Skeletal muscle satellite cell (primary cell): ENCODE measurements around the gene EIF4E1B.

Source experiments
- H3K27me3 ChIP-seq: 2 replicates; pipeline ENCODE4 v1.7.0; 2013; ENCODE audit warnings: low read length; ENCODE audit not compliant: control insufficient read depth, insufficient read depth
- H3K36me3 ChIP-seq: 2 replicates; pipeline ENCODE4 v1.7.0; 2013; ENCODE audit warnings: mild to moderate bottlenecking, control low read depth, low read length; ENCODE audit not compliant: insufficient read depth
- H3K4me1 ChIP-seq: 2 replicates; pipeline ENCODE4 v1.7.0; 2013; ENCODE audit warnings: low read length; ENCODE audit not compliant: control insufficient read depth, insufficient read depth
- H3K4me2 ChIP-seq: 2 replicates; pipeline ENCODE4 v1.7.0; 2013; ENCODE audit warnings: mild to moderate bottlenecking, low read length
- H3K4me3 ChIP-seq: 2 replicates; pipeline ENCODE4 v1.7.0; 2013; ENCODE audit warnings: low read length
- H3K9ac ChIP-seq: 2 replicates; pipeline ENCODE4 v1.7.0; 2013; ENCODE audit warnings: mild to moderate bottlenecking, low read depth, low read length, moderate library complexity
- H3K9me3 ChIP-seq: replicated peaks from 2 replicates; pipeline ENCODE4 v1.7.0; 2013; ENCODE audit warnings: mild to moderate bottlenecking, control low read depth, low read length

The EIF4E1B gene

DNA sequence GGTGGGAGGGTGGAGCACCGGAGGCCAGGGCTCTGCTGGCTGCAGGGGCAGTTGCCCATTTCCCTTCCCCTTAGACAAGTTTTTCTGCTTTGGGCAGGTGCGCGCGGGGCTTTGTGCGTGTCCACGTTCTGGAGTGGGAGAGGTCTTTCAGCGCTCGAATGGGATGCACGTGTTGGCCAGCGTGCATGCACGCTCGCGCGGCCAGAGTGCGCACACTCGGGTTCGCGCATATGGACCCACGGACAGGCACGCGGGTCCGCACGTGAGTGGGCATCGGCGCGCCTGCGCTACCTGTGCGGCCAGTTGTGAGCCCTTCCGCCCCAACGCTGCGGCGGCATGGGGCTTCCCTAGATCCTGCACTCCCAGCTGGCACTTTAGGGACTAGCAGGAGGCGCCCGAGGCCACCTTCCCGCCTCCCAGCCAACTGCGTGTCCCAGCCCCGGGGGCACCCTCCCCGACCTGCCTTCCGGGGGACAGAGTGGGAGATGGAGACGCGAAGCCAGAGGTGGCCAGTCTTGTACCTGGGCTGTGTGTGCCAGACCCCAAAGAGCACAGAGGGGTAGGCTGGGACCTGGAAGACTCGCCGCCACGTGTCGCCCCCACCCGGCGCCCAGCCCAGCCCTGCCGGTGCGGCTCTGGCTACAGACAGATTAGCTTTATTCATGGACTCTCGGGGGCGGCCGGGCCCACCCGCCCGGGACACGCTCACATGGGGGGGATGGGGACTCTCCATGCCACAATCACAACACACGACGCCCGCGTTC lies 10.7 kb upstream of the EIF4E1B start:
- Histone ChIP-seq H3K4me2 (peak overlapping the region; percentile 79), H3K9me3 (no peaks in the 10 kb centered on the region), H3K9ac (no peak overlapping the region), H3K4me1 (peaks cover 43% of the 10 kb centered on the region), H3K4me3 (peak overlapping the region; percentile 42), H3K36me3 (no peaks in the 10 kb centered on the region), H3K27me3 (peaks cover 52% of the 10 kb centered on the region)

DNA sequence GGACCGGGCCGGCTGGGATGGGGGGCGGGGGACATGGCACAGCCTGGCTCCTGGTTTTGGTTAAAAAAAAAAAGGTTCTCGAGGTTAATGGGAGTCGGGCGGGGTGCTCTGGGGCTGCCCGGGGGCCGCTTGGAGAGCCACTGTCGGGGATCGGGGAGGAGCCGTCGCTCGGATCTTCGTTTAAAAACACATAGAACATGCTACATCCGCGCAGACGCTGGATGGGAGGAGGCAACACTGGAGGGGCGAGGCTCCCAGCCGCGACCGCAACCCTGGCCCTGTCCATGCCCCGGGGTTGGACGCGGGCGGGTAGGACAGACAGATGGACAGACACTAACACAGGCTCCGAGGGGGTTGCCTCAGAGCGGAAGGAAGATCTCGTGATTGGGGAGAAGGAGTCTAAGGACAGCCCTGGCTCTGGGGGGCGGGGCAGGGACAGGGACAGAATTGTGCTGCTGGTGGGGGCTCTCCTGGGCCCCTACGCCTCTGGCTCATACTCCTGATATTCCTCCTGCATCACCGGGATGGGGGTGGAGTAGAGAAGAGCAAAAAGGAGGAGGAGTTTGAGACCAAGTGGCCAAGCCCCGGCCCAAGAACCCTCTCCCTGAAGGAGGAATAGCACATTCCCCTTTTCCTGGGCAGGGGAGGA lies 10.0 kb upstream of the EIF4E1B start:
- H3K9me3 ChIP-seq, result no peaks in the 10 kb centered on the region
- no peak overlapping the region for H3K9ac ChIP-seq
- H3K4me1 ChIP-seq, result peaks cover 37% of the 10 kb centered on the region
- H3K27me3 ChIP-seq, result peaks cover 57% of the 10 kb centered on the region
- no peaks in the 10 kb centered on the region for H3K36me3 ChIP-seq
- H3K4me3 ChIP-seq, result peak overlapping the region; percentile 36
- peak overlapping the region; percentile 79 for H3K4me2 ChIP-seq

DNA sequence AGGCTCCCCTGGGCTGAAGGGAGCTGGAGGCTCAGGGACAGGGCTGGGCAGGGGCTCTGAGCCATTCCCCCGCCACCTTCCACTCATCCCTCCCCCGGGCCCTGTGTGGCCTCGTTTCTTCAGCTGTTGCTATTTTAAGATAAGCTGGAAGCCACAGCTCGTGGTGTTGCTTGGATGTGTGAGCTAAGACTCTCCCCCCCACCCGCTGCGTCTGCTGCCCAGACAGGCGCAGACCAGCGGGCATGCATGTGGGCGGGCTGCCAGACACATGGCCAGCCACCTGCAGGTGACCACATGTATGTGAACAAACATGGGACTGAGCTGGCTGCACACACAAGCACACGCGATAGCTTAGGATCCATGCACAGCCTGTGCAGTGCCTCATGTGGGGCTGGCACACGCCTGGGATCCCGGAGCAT lies 8.8 kb upstream of the EIF4E1B start:
- peaks cover 30% of the 10 kb centered on the region for H3K4me1 ChIP-seq
- no peak overlapping the region for H3K9ac ChIP-seq
- no peaks in the 10 kb centered on the region for H3K36me3 ChIP-seq
- peaks cover 69% of the 10 kb centered on the region for H3K27me3 ChIP-seq
- H3K9me3 ChIP-seq, result no peaks in the 10 kb centered on the region
- H3K4me3 ChIP-seq, result no peak overlapping the region
- H3K4me2 ChIP-seq, result no peak overlapping the region

DNA sequence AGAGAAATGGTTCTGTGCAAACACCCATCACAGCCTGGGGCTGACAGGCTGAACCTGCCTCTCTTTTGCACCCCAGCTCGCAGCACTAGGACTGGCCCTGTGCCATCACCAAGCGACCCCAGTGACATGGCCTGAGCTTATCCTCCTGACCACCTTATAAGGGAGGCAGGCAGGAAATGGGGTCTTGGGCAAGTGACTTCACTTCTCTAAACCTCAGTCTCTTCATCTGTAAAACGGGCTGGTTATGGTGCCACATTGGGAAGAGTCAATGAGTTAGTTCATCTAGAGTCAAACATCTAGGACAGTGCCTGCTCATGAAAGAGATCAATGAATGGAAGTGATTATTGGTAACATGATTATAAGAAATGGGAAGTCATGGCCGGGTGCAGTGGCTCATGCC lies 6.3 kb upstream of the EIF4E1B start:
- no peaks in the 10 kb centered on the region for H3K9me3 ChIP-seq
- no peaks in the 10 kb centered on the region for H3K36me3 ChIP-seq
- H3K27me3 ChIP-seq, result peaks cover 78% of the 10 kb centered on the region
- H3K4me3 ChIP-seq, result no peak overlapping the region
- peaks cover 26% of the 10 kb centered on the region for H3K4me1 ChIP-seq
- H3K4me2 ChIP-seq, result no peak overlapping the region
- H3K9ac ChIP-seq, result no peak overlapping the region

DNA sequence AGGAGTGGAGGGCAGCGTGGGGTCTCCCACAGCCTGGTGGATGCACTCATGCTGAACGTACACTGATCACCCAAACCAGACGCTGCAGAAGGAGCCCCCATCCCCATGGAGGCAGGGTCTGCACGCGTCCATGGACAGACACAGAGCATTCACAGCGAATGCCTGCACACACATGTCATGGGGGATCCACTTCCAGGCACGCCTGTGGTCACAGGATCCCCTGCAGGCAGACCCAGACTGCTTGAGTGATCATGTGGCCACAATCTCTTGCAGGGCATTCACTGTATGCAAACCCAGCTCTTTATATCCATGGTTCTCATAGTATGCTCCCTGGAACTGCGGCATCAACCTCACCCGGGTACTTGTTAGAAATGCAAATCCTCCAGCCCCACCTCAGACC lies 5.5 kb upstream of the EIF4E1B start:
- Histone ChIP-seq H3K9me3 (no peaks in the 10 kb centered on the region), H3K4me2 (no peak overlapping the region), H3K4me3 (no peak overlapping the region), H3K9ac (no peak overlapping the region), H3K27me3 (peaks cover 80% of the 10 kb centered on the region), H3K36me3 (no peaks in the 10 kb centered on the region), H3K4me1 (peaks cover 23% of the 10 kb centered on the region)

DNA sequence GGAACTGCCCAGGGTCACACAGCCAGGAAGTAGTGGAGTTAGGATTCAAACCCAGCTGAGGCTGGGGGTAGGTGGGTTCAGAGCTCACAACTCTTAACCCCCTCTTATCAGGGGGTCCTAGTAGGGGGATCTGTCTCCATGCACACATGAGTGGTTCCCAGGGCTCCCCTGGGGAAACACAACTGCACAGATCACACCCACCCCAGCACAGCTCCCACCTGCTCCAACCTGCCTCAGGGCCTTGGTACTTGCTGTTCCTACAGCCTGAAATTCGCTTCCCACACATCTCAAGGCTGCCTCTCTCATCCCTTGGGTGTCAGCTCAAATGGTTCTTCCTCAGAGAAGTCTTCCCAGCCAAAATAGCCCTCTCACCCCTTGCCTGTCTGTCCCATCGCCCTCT lies 5.0 kb upstream of the EIF4E1B start:
- no peak overlapping the region for H3K4me2 ChIP-seq
- no peaks in the 10 kb centered on the region for H3K9me3 ChIP-seq
- H3K36me3 ChIP-seq, result no peaks in the 10 kb centered on the region
- peaks cover 22% of the 10 kb centered on the region for H3K4me1 ChIP-seq
- H3K4me3 ChIP-seq, result no peak overlapping the region
- peaks cover 80% of the 10 kb centered on the region for H3K27me3 ChIP-seq
- no peak overlapping the region for H3K9ac ChIP-seq

DNA sequence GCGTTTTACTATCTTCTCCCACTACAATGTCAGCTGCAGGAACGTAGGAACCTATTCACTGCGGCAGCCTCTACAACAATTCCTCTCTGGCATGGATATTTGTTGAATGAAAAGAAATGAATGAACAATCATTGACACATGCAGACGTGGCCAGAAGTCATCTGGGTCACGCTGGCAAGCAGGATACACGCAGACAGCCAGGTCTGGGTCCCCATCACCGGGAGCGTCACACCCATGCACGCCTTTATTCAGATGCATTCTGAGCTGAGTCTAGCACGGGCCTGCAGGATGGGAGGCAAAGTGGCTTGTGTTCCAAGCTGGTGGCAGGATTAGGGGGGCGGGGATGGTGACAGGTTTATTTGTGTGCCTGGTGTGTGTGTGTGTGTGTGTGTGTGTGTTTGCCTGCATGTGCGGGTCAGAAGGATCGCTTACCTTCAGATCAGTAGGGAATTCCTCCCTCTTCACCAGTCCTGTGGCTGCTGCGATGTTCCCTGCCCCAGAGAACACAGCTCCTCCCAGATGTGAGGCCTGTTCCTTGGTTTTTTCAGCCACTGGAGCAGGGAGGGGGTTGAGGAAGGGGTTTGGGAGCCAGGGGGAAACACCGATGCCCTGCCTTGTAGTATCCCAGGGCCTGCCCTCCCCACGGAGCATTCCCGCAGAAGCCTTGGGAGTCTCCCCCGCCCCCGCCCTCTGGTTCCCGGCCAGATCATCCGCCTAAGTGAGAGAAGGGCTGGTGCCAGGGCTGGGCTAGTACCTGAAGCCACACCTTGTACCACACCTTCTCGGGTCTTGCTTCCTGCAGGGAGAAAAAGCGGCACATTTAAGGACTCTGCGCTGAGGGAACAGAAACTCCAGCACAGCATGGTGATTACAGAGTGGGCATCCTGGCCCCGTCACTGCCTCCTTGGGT lies 4.3 kb upstream of the EIF4E1B start:
- peaks cover 16% of the 10 kb centered on the region for H3K4me1 ChIP-seq
- H3K27me3 ChIP-seq, result peaks cover 80% of the 10 kb centered on the region
- no peaks in the 10 kb centered on the region for H3K36me3 ChIP-seq
- H3K4me3 ChIP-seq, result no peak overlapping the region
- H3K9ac ChIP-seq, result no peak overlapping the region
- H3K4me2 ChIP-seq, result no peak overlapping the region
- no peaks in the 10 kb centered on the region for H3K9me3 ChIP-seq

DNA sequence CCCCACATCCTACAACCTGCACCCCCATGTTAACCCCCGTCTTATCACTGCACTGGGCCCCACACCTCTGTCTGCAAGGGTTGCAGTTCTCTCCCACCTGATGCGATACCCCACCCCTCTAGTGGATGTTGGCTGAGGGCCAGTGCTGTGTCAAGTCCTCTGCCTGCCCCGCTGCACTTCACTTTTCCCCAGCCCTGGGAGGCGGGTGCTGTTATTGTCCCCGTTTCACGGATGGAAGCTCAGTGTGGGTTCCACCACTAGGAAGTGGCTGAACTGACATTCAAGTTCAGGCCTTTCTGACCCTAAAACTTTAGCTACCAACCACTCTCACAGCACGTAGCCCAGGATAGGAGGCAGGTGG lies 3.6 kb upstream of the EIF4E1B start:
- Histone ChIP-seq H3K4me1 (peaks cover 10% of the 10 kb centered on the region), H3K9ac (no peak overlapping the region), H3K27me3 (peaks cover 80% of the 10 kb centered on the region), H3K36me3 (no peaks in the 10 kb centered on the region), H3K4me3 (no peak overlapping the region), H3K9me3 (no peaks in the 10 kb centered on the region), H3K4me2 (no peak overlapping the region)

DNA sequence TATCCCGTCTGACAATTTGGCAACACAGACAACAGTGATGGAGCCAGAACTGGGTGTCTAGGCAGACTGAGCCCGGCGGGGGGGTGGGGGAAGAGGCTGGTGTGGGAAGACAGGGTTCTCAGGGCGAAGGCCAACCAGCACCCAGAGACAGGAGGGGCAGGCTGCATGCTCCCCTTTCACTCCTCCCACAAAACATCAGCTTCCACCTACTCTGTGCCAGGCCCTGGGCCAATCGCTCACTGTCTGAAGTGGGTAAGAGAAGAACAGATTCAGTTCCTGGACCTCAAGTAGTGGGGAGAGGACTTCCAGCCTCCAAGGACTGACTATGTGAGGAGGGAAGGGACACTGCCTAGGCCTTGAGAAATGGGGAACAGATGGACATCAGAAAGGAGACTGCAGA lies 2.9 kb upstream of the EIF4E1B start:
- Histone ChIP-seq H3K4me2 (no peak overlapping the region), H3K27me3 (peaks cover 82% of the 10 kb centered on the region), H3K36me3 (no peaks in the 10 kb centered on the region), H3K4me1 (peaks cover 8% of the 10 kb centered on the region), H3K9ac (no peak overlapping the region), H3K9me3 (no peaks in the 10 kb centered on the region), H3K4me3 (no peak overlapping the region)

DNA sequence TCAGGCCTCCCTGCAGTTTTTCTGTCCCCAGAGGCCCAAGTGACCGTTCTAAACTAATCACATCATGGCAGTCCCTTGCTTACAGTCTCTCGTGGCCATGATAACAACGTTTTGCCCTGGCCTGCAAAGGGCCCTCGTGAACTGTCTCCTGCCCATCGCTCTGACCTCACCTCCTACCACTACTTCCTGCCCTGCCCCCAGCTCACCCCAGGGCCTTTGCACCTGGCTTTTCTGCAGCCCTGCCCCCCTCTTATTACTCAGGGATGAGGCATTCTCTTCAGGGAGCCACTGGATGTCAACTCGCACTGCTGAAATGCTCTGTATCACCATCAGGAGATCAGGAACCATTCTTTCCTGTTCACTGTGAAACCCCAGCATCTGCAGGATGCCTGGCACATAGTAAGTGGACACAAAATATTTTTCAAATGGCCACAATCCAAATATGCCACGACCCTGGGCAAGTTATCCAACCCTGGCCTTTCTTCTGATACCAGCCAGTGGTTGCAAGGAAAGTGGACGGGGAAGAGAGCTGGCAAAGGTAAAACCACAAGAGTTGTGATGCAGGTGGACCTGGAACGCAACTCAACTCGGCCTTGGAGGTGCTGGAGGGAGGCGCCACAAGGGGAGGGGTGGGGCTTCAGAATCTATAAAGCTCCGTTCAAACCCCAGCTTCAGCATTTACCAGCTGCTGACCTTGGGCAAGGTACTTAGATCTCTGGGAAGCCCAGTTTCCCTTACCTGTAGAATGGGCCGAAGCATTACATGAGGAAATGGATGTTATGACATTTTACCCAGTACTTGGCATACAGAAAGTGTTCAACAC lies 1.9 kb upstream of the EIF4E1B start:
- Histone ChIP-seq H3K4me3 (no peak overlapping the region), H3K4me2 (no peak overlapping the region), H3K36me3 (no peaks in the 10 kb centered on the region), H3K9me3 (no peaks in the 10 kb centered on the region), H3K4me1 (peaks cover 8% of the 10 kb centered on the region), H3K27me3 (peaks cover 89% of the 10 kb centered on the region), H3K9ac (no peak overlapping the region)
